ENCODE measurements around the gene PSMB8. TPM values are rescaled to one million over a fixed set of nuclear protein-coding genes. Genes with fewer than 3 reads are reported as not detected.

PSMB8 gene
- total and polyA plus RNA-seq, 2 of the 4 experiments (the other 2 are of a cell fraction), result 31.6 to 33.3 TPM

DNA sequence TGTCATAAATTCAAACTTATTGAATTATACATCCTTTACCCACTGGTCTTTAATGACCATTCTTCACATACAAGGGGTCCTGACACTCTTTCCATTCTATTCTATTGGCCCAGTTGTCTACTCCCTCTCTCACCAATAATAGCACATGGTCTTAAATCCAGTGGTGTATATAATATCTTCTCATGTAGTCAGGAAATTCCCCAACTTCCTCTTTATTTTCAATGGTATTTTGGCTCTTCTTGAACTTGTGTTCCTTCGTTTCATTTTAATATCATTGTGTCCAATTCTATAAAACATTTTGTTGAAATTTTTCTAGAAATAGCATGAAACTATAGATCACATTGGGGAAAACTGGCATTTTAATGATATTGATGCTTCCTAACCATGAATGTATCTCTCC lies 47.0 kb upstream of the PSMB8 start:
- Histone ChIP-seq H4K91ac (ENCODE audit: insufficient read depth, low read depth, low read length) (no peak overlapping the region), H4K8ac (ENCODE audit: low read depth in 2 of 2, low read length in 2 of 2) (no peak overlapping the region), H3K56ac (ENCODE audit: extremely low read depth, insufficient read depth, low read length) (no peak overlapping the region), H3K18ac (ENCODE audit: low read depth, low read length) (no peak overlapping the region), H3K79me1 (ENCODE audit: low read depth in 1 of 2, low read length in 2 of 2) (peaks cover 12 to 13% of the 10 kb centered on the region in 2 experiments), H3K23ac (ENCODE audit: low read depth, low read length) (no peak overlapping the region), H2BK5ac (ENCODE audit: low read depth, low read length, poor library complexity, severe bottlenecking) (no peak overlapping the region), H3K14ac (replicated peaks; ENCODE audit: low read depth, low read length) (no peak overlapping the region), H3K4ac (ENCODE audit: low read depth, low read length) (no peak overlapping the region), H2AK5ac (ENCODE audit: low read depth, low read length) (no peak overlapping the region), H2BK120ac (ENCODE audit: low read depth, low read length) (no peak overlapping the region), H3K36me3 (ENCODE audit: control insufficient read depth, insufficient read depth, low read length) (no peaks in the 10 kb centered on the region), H3K27ac (ENCODE audit: insufficient read depth, low read length) (no peak overlapping the region), H2AK9ac (replicated peaks; ENCODE audit: low read depth, low read length, poor library complexity) (no peak overlapping the region), H3K9ac (ENCODE audit: low read depth, low read length) (no peak overlapping the region), H3K4me2 (ENCODE audit: low read depth, low read length) (no peak overlapping the region), H4K5ac (ENCODE audit: low read depth, low read length) (no peak overlapping the region), H3K4me3 (ENCODE audit: insufficient read depth, low read depth, low read length) (no peak overlapping the region), H2BK20ac (ENCODE audit: low read depth, low read length) (no peak overlapping the region), H4K20me1 (ENCODE audit: insufficient read depth, low read length) (no peaks in the 10 kb centered on the region), H3K27me3 (ENCODE audit: control insufficient read depth, insufficient read depth, low read length) (no peaks in the 10 kb centered on the region), H3K9me1 (ENCODE audit: insufficient read depth, low read length) (0 out of 2 replicates have a peak, but pooled peaks cover 2% of the 10 kb centered on the region), H3K9me3 (ENCODE audit: control insufficient read depth, insufficient read depth, low read length) (no peaks in the 10 kb centered on the region), H2BK15ac (ENCODE audit: low read depth, low read length) (no peak overlapping the region), H3K4me1 (ENCODE audit: control insufficient read depth, insufficient read depth, low read length) (peaks cover 15% of the 10 kb centered on the region), H2AFZ (replicated peaks; ENCODE audit: low read length, poor library complexity) (no peak overlapping the region)
- POLR2A ChIA-PET (ENCODE audit: unreplicated experiment), result interaction anchor here (1.8 kb wide), 1 partner anchor 80 kb away, joined by 6 read pairs; no protein-coding TSS in a partner anchor
- intact Hi-C loops (cut with micrococcal nuclease), result no loop called here
- in situ Hi-C loops (cut with MboI; ENCODE audit: low sequenced_read_pairs), result loop anchor here (5.0 kb wide), 1 partner anchor 81 kb away; no protein-coding TSS in a partner anchor
- ATAC-seq (ENCODE audit: low read depth) (no peak), DNase-seq (no peak)
- no peak for TF ChIP-seq RAD21 (IDR thresholded peaks at IDR 0.05; ENCODE audit: low read length)
- TF ChIP-seq MAFK (IDR thresholded peaks at IDR 0.05; ENCODE audit: low read depth, low read length), result no peak
- TF ChIP-seq, protein P1, sequence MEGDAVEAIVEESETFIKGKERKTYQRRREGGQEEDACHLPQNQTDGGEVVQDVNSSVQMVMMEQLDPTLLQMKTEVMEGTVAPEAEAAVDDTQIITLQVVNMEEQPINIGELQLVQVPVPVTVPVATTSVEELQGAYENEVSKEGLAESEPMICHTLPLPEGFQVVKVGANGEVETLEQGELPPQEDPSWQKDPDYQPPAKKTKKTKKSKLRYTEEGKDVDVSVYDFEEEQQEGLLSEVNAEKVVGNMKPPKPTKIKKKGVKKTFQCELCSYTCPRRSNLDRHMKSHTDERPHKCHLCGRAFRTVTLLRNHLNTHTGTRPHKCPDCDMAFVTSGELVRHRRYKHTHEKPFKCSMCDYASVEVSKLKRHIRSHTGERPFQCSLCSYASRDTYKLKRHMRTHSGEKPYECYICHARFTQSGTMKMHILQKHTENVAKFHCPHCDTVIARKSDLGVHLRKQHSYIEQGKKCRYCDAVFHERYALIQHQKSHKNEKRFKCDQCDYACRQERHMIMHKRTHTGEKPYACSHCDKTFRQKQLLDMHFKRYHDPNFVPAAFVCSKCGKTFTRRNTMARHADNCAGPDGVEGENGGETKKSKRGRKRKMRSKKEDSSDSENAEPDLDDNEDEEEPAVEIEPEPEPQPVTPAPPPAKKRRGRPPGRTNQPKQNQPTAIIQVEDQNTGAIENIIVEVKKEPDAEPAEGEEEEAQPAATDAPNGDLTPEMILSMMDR (conservative IDR thresholded peaks at IDR 0.05; ENCODE audit: low read depth, low read length), result no peak
- TF ChIP-seq, protein P2, sequence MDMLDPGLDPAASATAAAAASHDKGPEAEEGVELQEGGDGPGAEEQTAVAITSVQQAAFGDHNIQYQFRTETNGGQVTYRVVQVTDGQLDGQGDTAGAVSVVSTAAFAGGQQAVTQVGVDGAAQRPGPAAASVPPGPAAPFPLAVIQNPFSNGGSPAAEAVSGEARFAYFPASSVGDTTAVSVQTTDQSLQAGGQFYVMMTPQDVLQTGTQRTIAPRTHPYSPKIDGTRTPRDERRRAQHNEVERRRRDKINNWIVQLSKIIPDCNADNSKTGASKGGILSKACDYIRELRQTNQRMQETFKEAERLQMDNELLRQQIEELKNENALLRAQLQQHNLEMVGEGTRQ (IDR thresholded peaks at IDR 0.05; ENCODE audit: low read depth, low read length), result no peak
- no peak for TF ChIP-seq RFX5 (IDR thresholded peaks at IDR 0.05; ENCODE audit: low read depth, low read length)
- no peak for TF ChIP-seq FOS (IDR thresholded peaks at IDR 0.05; ENCODE audit: low read depth, low read length)
- TF ChIP-seq MXI1 (IDR thresholded peaks at IDR 0.05; ENCODE audit: borderline replicate concordance, low read depth, low read length), result no peak
- no peak for TF ChIP-seq CHD1 (IDR thresholded peaks at IDR 0.05; ENCODE audit: low read depth, low read length)
- TF ChIP-seq BHLHE40 (IDR thresholded peaks at IDR 0.05; ENCODE audit: low read depth, low read length), result no peak
- no peak for TF ChIP-seq MAZ (IDR thresholded peaks at IDR 0.05; ENCODE audit: borderline replicate concordance, low read depth, low read length)
- TF ChIP-seq, protein P3, sequence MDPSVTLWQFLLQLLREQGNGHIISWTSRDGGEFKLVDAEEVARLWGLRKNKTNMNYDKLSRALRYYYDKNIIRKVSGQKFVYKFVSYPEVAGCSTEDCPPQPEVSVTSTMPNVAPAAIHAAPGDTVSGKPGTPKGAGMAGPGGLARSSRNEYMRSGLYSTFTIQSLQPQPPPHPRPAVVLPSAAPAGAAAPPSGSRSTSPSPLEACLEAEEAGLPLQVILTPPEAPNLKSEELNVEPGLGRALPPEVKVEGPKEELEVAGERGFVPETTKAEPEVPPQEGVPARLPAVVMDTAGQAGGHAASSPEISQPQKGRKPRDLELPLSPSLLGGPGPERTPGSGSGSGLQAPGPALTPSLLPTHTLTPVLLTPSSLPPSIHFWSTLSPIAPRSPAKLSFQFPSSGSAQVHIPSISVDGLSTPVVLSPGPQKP (IDR thresholded peaks at IDR 0.05; ENCODE audit: borderline replicate concordance, low read depth, low read length), result no peak
- no peak for TF ChIP-seq CEBPB (IDR thresholded peaks at IDR 0.05; ENCODE audit: low read depth, low read length)
- dilution Hi-C loops (cut with HindIII; ENCODE audit: low sequenced_read_pairs, unreplicated experiment), result no loop called here
- CTCF ChIA-PET, result no interaction called here
- no TSS peak for BruUV-seq (replicated peaks)
- no CpG with 5 or more reads among the region's 1 CpG for WGBS, 2 experiments (ENCODE audit: extremely low coverage in 2 of 2, insufficient read length in 1 of 2)

Data from IMR-90 (cell line).